Fibroblast of lung (primary cell): ENCODE measurements around the gene SCUBE1. TPM values are rescaled to one million over a fixed set of nuclear protein-coding genes. Genes with fewer than 3 reads are reported as not detected.

Source experiments
- DNase-seq, 2 donors: peaks; one replicate each; pipeline versions ENCODE4 v3.0.0 to v3.0.0-alpha.2; 2010; ENCODE audit warnings: low read depth in 2 of 2
- H2AFZ ChIP-seq: 2 replicates; pipeline ENCODE4 v1.5.1; 2012; ENCODE audit warnings: low read length, control low read depth, inconsistent platforms
- H3K27ac ChIP-seq: 2 replicates; pipeline ENCODE4 v1.5.1; 2011; ENCODE audit warnings: low read length, control low read depth; ENCODE audit not compliant: insufficient read depth
- H3K27me3 ChIP-seq: 2 replicates; pipeline ENCODE4 v1.5.1; 2011; ENCODE audit warnings: mild to moderate bottlenecking, low read length; ENCODE audit not compliant: control insufficient read depth, insufficient read depth
- H3K36me3 ChIP-seq: 2 replicates; pipeline ENCODE4 v1.5.1; 2011; ENCODE audit warnings: low read length; ENCODE audit not compliant: control insufficient read depth, insufficient read depth
- H3K4me1 ChIP-seq: 2 replicates; pipeline ENCODE4 v1.5.1; 2011; ENCODE audit warnings: low read length; ENCODE audit not compliant: control insufficient read depth, insufficient read depth; ENCODE audit errors: extremely low read depth
- H3K4me2 ChIP-seq: 2 replicates; pipeline ENCODE4 v1.5.1; 2011; ENCODE audit warnings: low read length, control low read depth; ENCODE audit not compliant: insufficient read depth; ENCODE audit errors: extremely low read depth
- H3K4me3 ChIP-seq, 4 experiments: fragments of 200-600 bp in 1 of 4; sonication (generic) in 1 of 4; replicated peaks in 1 of 4; 2 replicates each; pipeline ENCODE4 v1.5.1; 2011 to 2016; ENCODE audit warnings: low read length in 4 of 4, low read depth in 3 of 4, mild to moderate bottlenecking in 3 of 4, control low read depth in 2 of 4, inconsistent platforms in 1 of 4, mixed read lengths in 1 of 4; ENCODE audit not compliant: insufficient read depth in 1 of 4; ENCODE audit errors: control extremely low read depth in 1 of 4
- H3K79me2 ChIP-seq: 2 replicates; pipeline ENCODE4 v1.5.1; 2012; ENCODE audit warnings: mild to moderate bottlenecking, low read length, inconsistent platforms; ENCODE audit not compliant: control insufficient read depth, insufficient read depth
- H3K9ac ChIP-seq: 2 replicates; pipeline ENCODE4 v1.5.1; 2011; ENCODE audit warnings: mild to moderate bottlenecking, low read length, control low read depth; ENCODE audit not compliant: insufficient read depth
- H3K9me3 ChIP-seq: 2 replicates; pipeline ENCODE4 v1.5.1; 2012; ENCODE audit warnings: low read depth, low read length; ENCODE audit not compliant: control insufficient read depth, insufficient read depth
- H4K20me1 ChIP-seq: 2 replicates; pipeline ENCODE4 v1.5.1; 2011; ENCODE audit warnings: low read length; ENCODE audit not compliant: control insufficient read depth, insufficient read depth; ENCODE audit errors: extremely low read depth
- EZH2 ChIP-seq: IDR thresholded peaks from 2 replicates; pipeline ENCODE4 v1.5.1; 2012; ENCODE audit warnings: low read length, control low read depth, mild to moderate bottlenecking; ENCODE audit errors: missing control alignments
- polyA plus RNA-seq, 2 donors: library from polyadenylated mRNA; depleted of rRNA in 1 of 2; stranded (reverse) in 1 of 2; unstranded in 1 of 2; fragments of >200 nt; gene quantifications; 2 replicates each; pipeline ENCODE4 v1.2.1, GENCODE V29; 2011 to 2012; ENCODE audit warnings: missing spikeins in 1 of 2
- total RNA-seq: library from RNA; depleted of rRNA; stranded (reverse); fragments of >200 nt; gene quantifications from 2 replicates; pipeline ENCODE4 v1.2.1, GENCODE V29; 2014
- TF ChIP-seq, protein P1 (sequence below), 2 donors: IDR thresholded peaks in 1 of 2; conservative IDR thresholded peaks in 1 of 2; 1 replicate in 1 of 2; 2 replicates in 1 of 2; pipeline ENCODE4 v1.5.1; 2011 to 2012; ENCODE audit warnings: low read length in 2 of 2, control low read depth in 1 of 2, inconsistent platforms in 1 of 2, low read depth in 1 of 2, mild to moderate bottlenecking in 1 of 2

Gene SCUBE1
- total and polyA plus RNA-seq, 2 donors (not counting 1 experiment from before 2014, with no cell fraction given) = 0.17 TPM; not detected in 1

DNA sequence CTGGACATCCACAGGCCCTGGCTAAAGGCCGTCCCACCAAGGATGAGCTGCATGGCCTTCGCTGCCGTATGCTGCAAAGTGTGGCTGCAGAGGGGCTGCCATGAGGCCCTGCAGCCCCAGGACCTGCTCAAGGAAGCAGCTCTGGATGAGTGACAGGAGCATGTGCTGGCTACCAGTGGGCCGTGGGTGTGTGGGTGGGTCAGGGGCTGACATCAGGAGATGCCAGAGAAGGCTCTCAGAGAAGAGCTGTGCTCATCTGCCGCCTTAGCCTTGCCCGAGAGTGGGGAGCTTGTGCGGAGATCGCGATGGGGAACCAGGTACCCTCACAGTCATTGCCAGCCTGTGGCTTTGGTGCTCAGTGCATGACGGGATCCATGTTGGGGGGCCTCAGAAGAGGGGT lies 41.3 kb downstream of the SCUBE1 start:
- peaks cover 2% of the 10 kb centered on the region for H3K27me3 ChIP-seq
- H3K9ac ChIP-seq = no peak overlapping the region
- no peak overlapping the region for H2AFZ ChIP-seq

GRCh38 chr22:43300891-43301676 lies 42.1 kb downstream of the SCUBE1 start:
- H3K4me1 ChIP-seq = no peaks in the 10 kb centered on the region
- TF ChIP-seq EZH2 = no peak
- TF ChIP-seq, protein P1, sequence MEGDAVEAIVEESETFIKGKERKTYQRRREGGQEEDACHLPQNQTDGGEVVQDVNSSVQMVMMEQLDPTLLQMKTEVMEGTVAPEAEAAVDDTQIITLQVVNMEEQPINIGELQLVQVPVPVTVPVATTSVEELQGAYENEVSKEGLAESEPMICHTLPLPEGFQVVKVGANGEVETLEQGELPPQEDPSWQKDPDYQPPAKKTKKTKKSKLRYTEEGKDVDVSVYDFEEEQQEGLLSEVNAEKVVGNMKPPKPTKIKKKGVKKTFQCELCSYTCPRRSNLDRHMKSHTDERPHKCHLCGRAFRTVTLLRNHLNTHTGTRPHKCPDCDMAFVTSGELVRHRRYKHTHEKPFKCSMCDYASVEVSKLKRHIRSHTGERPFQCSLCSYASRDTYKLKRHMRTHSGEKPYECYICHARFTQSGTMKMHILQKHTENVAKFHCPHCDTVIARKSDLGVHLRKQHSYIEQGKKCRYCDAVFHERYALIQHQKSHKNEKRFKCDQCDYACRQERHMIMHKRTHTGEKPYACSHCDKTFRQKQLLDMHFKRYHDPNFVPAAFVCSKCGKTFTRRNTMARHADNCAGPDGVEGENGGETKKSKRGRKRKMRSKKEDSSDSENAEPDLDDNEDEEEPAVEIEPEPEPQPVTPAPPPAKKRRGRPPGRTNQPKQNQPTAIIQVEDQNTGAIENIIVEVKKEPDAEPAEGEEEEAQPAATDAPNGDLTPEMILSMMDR (conservative IDR thresholded peaks at IDR 0.05 in 1 of 2, IDR thresholded peaks at IDR 0.05 in 1 of 2; ENCODE audit: low read depth in 1 of 2, low read length in 2 of 2) = no peak
- no peak overlapping the region for H3K4me3 ChIP-seq
- no peak overlapping the region for H3K27ac ChIP-seq
- no peaks in the 10 kb centered on the region for H3K9me3 ChIP-seq
- DNase-seq = no peak
- H3K27me3 ChIP-seq = peaks cover 2% of the 10 kb centered on the region
- H4K20me1 ChIP-seq = no peaks in the 10 kb centered on the region
- no peak overlapping the region for H3K4me2 ChIP-seq
- H3K9ac ChIP-seq = no peak overlapping the region
- no peak overlapping the region for H2AFZ ChIP-seq
- H3K79me2 ChIP-seq = no peaks in the 10 kb centered on the region
- no peaks in the 10 kb centered on the region for H3K36me3 ChIP-seq

More for the DNA sequence above, 41.3 kb downstream of the SCUBE1 start:
- Histone ChIP-seq H3K9me3 (no peaks in the 10 kb centered on the region), H4K20me1 (no peaks in the 10 kb centered on the region), H3K4me3 (no peak overlapping the region), H3K4me2 (no peak overlapping the region), H3K4me1 (no peaks in the 10 kb centered on the region), H3K27ac (no peak overlapping the region), H3K79me2 (no peaks in the 10 kb centered on the region), H3K36me3 (no peaks in the 10 kb centered on the region)
- TF ChIP-seq, protein P1 (conservative IDR thresholded peaks at IDR 0.05 in 1 of 2, IDR thresholded peaks at IDR 0.05 in 1 of 2; ENCODE audit: low read depth in 1 of 2, low read length in 2 of 2) = no peak
- TF ChIP-seq EZH2 = no peak
- DNase-seq = no peak

DNA sequence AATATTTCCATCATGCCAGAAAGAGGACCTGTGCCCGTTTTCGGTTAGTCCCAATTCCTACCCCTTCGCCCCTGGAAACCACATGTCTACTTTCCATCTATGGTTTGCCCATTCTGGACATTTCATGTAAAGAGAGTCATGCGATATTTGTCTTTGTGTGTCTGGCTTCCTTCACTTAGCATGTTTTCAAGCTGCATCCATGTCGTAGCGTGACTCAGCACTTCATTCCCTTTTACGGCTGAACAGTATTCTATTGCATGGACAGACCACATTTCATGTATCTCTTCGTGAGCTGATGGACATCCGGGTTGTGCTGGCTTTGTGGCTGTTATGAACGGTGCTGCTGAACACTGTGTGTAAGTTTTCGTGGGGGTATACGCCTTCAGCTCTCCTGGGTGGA lies 43.4 kb downstream of the SCUBE1 start:
- H3K9ac ChIP-seq = no peak overlapping the region
- H3K27ac ChIP-seq = no peak overlapping the region
- TF ChIP-seq, protein P1 (conservative IDR thresholded peaks at IDR 0.05 in 1 of 2, IDR thresholded peaks at IDR 0.05 in 1 of 2; ENCODE audit: low read depth in 1 of 2, low read length in 2 of 2) = no peak
- TF ChIP-seq EZH2 = no peak
- H3K4me1 ChIP-seq = no peaks in the 10 kb centered on the region
- no peak overlapping the region for H3K4me3 ChIP-seq
- no peaks in the 10 kb centered on the region for H3K79me2 ChIP-seq
- H4K20me1 ChIP-seq = no peaks in the 10 kb centered on the region
- no peak overlapping the region for H2AFZ ChIP-seq
- H3K4me2 ChIP-seq = no peak overlapping the region
- no peak for DNase-seq
- H3K9me3 ChIP-seq = no peaks in the 10 kb centered on the region
- H3K36me3 ChIP-seq = no peaks in the 10 kb centered on the region
- peaks cover 2% of the 10 kb centered on the region for H3K27me3 ChIP-seq
